Retinal pigment epithelial cell (primary cell): ENCODE data around the gene ZNF292.
A peak's percentile ranks its signal among the peaks of the same experiment; 100 is the strongest.
"Not testable (repeated sequence)": the region's sequence is repeated elsewhere in the genome, so short reads cannot be mapped to it uniquely, and the experiment has no call there.

Source experiments
- DNase-seq: peaks from one replicate; pipeline ENCODE4 v3.0.0-alpha.2; 2010; ENCODE audit warnings: low read depth
- H3K4me3 ChIP-seq: 2 replicates; pipeline ENCODE4 v1.5.1; 2011; ENCODE audit warnings: mild to moderate bottlenecking, low read length, control low read depth, moderate library complexity
- CTCF ChIP-seq: conservative IDR thresholded peaks from 2 replicates; pipeline ENCODE4 v1.5.1; 2011; ENCODE audit warnings: low read depth, low read length, control low read depth, inconsistent platforms

ZNF292 gene

GRCh38 chr6:87225937-87226336, 70.6 kb downstream of the ZNF292 start:
- no peak overlapping the region for H3K4me3 ChIP-seq
- no peak for DNase-seq
- TF ChIP-seq CTCF: no peak

GRCh38 chr6:87230801-87231200, 75.4 kb downstream of the ZNF292 start:
- DNase-seq: no peak
- no peak for TF ChIP-seq CTCF
- H3K4me3 ChIP-seq: no peak overlapping the region

- peak; percentile 53 for TF ChIP-seq CTCF
- DNase-seq: no peak
- no peak overlapping the region for H3K4me3 ChIP-seq
Observed at GRCh38 chr6:87237804-87238203, 82.4 kb downstream of the ZNF292 start.

GRCh38 chr6:87239098-87239635, 83.8 kb downstream of the ZNF292 start:
- DNase-seq, H3K4me3 ChIP-seq: not testable (repeated sequence)

GRCh38 chr6:87241304-87241703, 85.9 kb downstream of the ZNF292 start:
- no peak for DNase-seq
- TF ChIP-seq CTCF: no peak
- no peak overlapping the region for H3K4me3 ChIP-seq

- H3K4me3 ChIP-seq: no peak overlapping the region
- no peak for DNase-seq
- TF ChIP-seq CTCF: no peak
Observed at GRCh38 chr6:87242311-87242710, 86.9 kb downstream of the ZNF292 start.

GRCh38 chr6:87243812-87244211, 88.4 kb downstream of the ZNF292 start:
- no peak overlapping the region for H3K4me3 ChIP-seq
- no peak for DNase-seq
- no peak for TF ChIP-seq CTCF

- TF ChIP-seq CTCF: no peak
- H3K4me3 ChIP-seq: no peak overlapping the region
- peak; percentile 4 for DNase-seq
Observed at GRCh38 chr6:87244380-87244779, 89.0 kb downstream of the ZNF292 start.
